ENCODE data around the gene RNU6-9.

The RNU6-9 gene

DNA sequence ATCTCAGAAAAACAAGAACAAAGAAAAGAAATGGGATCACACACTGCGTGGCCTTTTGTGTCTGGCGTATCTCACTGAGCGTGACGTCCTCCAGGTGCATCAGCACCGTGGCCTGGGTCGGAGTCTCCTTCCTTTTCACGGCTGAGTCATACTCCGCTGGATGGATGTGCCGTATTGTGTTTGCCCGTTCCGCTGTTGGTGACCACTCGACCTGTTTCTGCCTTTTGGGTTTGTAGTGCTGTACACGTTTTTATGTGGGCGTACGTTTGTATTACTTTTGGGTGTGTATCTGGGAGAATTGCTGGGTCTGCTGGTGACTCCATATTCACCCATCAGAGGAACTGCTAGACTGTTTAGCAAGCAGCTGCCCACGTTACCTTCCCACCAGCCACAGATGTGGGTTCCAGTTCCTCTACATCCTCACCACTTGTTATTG is 44.0 kb downstream of the RNU6-9 start:
- DNase-seq: no peak

DNA sequence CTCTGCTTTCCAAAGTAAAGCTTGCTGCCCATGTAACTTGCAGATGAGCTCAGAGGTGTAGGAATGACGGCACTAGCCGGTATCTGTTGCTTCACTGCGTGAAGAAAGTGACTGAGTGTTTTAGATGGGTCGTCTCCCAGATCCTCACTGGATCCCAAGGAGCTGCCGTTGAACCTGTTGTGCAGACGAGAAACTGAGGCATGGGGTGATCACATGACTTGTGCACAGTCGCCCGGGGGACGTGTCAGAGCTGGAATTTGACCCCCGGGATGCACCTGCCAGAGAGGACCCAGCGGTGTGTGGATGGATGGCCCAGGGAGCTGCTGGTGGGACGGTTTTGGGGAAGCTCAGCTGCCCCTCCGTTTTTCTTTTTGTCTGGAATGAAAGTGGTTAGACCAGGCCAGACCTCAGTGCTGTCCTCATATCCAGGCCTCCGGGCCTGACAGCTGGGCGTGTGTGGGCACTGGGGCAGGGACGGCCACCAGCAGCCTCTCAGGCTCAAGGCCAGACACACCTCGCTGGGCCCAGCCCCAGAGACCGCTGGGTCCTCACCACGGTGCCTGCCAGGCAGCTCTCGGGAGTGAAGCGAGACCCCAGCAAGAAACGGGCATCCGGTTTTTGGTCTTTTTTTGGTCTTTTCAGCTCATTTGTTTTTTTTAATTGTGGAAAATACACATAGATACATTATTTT is 45.1 kb downstream of the RNU6-9 start:
- DNase-seq: no peak

DNA sequence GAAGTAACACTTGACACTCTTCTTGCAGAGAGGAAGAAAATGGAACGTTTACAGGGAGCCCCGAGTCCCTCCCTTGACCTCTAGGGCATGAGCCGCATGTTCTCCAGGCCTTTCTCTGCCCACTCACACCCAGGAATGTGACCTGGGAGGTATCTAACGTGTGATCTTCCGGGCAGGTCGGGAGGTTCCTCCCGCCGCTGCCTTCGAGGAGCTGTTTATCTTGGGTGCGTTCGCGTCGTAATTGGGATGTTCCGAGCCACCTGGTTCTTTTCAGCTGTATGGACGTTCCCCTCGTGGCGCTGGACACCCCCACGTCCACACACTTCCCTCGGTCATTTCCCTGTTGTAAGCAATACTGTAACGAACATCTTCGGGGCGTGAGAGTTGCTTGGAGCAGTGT is 46.2 kb downstream of the RNU6-9 start:
- DNase-seq: no peak

DNA sequence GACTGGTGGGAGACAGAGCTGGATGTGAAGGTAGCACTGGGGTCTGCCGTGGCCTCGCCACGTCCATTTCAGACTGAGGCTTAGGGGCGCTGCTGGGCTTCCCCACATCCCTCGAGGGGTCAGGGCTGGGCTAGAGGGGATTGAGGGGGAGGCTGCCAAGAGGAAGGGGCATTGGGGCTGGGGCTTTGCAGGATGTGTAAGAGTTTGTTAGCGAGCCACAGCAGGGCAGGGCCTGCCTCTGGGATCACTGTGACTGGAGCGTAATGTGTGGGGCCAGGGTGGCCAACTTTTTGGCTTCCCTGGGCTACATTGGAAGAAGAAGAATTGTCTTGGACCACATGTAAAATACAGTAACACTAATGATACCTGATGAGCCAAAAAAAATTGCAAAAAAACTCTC is 46.6 kb downstream of the RNU6-9 start:
- DNase-seq: no peak

DNA sequence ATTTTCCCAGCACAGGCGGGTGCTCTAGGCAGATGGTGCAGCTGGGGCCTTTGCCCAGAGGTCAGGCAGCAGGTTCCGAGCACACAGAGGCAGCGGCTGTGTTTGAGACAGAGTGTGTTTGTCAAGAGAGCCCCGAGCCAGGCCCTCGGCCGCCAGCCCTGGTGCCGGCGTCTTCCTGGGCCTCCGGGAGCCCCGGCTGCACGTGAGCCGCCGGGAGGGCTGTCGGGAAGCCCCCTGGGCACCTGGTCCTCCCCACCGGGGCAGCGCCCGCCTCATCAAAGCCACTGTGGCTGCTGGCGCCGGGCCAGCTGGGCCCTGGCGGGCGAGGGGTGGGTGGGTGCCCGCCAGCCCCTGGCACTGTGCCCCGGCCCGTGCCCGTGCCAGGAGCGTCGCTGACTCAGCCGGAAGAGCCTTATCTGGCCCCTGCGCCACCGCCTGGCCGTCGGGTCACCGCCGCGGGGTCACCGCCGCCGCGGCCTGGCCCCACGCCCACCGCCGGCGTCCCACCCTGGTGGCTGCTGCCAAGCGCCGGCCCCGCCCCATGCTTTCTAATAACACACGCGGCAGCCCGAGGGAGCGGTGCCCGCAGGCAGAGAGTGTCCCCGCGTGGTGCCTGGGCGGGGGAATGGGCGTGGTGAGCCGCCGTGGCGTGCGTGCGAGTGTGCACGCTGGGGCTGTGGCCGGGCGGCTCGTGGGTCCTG is 47.5 kb downstream of the RNU6-9 start:
- no peak for DNase-seq

DNA sequence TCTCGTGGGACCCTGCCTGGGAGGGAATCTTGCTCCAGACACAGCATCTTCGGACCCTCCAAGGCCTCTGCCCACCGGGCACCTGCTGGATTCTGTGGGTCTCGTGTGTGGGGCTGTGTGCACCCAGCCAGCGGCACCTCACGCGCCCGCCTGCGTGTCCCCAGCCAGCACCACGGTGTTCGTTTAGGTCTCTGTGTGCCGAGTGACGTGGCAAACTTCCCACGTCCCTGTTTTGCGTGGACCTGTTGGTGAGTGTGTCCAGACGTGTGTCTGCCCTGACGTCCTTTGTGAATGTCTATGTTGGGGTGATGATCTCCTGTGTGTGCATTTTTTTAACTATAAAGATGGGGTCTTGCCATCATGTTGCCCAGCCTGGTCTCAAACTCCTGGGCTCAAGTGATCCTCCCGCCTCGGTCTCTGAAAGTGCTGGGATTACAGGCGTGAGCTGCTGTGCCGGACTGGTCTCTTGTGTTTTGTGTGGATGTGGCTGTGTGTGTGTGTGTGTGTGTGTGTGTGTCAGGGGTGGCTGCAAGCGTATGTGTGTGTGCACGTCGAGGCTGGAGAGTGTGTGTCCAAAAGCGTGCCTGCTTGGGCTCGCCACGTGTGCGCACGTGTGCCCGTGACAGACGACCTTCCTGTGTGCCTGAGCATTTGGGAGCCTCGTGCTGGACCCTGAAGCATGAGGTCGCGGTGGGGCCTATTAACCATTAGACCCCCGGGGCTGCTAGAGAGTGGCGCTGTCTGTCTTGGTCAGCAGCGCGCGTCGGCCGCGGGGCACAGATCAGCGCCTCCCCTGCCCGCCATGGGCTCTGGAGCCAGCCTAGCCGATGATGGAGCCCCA is 48.2 kb downstream of the RNU6-9 start:
- no peak for DNase-seq

DNA sequence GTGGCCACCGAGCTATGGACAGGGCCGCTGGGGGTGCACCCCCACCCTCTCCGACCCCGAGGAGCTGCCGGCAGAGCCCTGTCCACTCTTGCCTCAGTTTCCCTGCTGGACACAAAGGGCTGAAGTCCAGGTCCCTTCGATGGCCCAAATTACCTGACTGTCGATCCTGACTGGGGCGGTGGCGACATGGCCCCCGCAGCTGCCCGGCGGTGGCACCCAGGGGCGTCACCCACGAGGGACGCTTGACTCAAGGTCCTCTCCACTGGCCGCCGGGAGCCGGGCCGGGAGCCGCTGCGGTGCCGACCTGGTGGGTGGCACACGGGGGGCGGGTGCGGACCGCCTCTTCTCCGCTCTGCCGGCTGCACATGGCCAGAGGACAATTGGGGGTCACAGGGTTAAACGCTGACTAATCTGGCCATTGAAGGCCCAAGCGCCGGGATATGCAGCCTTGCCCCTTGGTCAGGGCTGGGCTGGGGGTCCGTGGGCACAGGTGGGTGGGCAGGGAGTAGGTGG is 48.9 kb downstream of the RNU6-9 start:
- DNase-seq: no peak

All from NCI-H510A (cell line).